Transverse colon (tissue), 4 donors: ENCODE measurements around the gene POLD4. TPM values are rescaled to one million over a fixed set of nuclear protein-coding genes. Genes with fewer than 3 reads are reported as not detected.
"Not testable (repeated sequence)": the region's sequence is repeated elsewhere in the genome, so short reads cannot be mapped to it uniquely, and the experiment has no call there.

Experiments used
- DNase-seq: peaks from one replicate; pipeline ENCODE4 v3.0.0-alpha.2; 2019
- H3K27ac ChIP-seq, 4 donors: fragments of 200-600 bp; sonication (generic); 2 replicates each; pipeline ENCODE4 v1.5.1; 2016 to 2018; ENCODE audit warnings: inconsistent platforms in 4 of 4
- H3K27me3 ChIP-seq: fragments of 200-600 bp; sonication (generic); 2 replicates; pipeline ENCODE4 v1.5.1; 2017; ENCODE audit warnings: inconsistent platforms
- H3K36me3 ChIP-seq, 4 donors: fragments of 200-600 bp; sonication (generic); 2 replicates each; pipeline ENCODE4 v1.5.1; 2017 to 2019; ENCODE audit warnings: inconsistent platforms in 4 of 4
- H3K4me1 ChIP-seq, 4 donors: fragments of 200-600 bp; sonication (generic); 2 replicates each; pipeline ENCODE4 v1.5.1; 2017 to 2020; ENCODE audit warnings: inconsistent platforms in 4 of 4
- H3K4me3 ChIP-seq, 4 donors: fragments of 200-600 bp; sonication (generic); 1 replicate in 1 of 4; 2 replicates in 3 of 4; pipeline versions ENCODE4 v1.5.1 to v1.6.1; 2017 to 2019; ENCODE audit warnings: inconsistent platforms in 4 of 4
- H3K9me3 ChIP-seq, 2 donors: fragments of 200-600 bp; sonication (generic); 2 replicates each; pipeline ENCODE4 v1.5.1; 2017 to 2019; ENCODE audit warnings: inconsistent platforms in 2 of 2
- EP300 ChIP-seq: sonication (generic); formaldehyde crosslinking; IDR thresholded peaks from one replicate; pipeline ENCODE4 v1.6.1; 2017; ENCODE audit warnings: antibody characterized with exemption, low read depth
- POLR2A ChIP-seq: fragments of 450-650 bp; IDR thresholded peaks from one replicate; pipeline ENCODE4 v1.6.1; 2016; ENCODE audit warnings: antibody characterized with exemption, mild to moderate bottlenecking, moderate library complexity
- POLR2AphosphoS5 ChIP-seq, 3 donors: sonication (generic); formaldehyde crosslinking; IDR thresholded peaks; one replicate each; pipeline ENCODE4 v1.6.1; 2016; ENCODE audit warnings: antibody characterized with exemption in 3 of 3
- WGBS, 2 donors: methylation state at CpG; one replicate each; pipeline ENCODE4 v1.1.5; 2018; ENCODE audit warnings: low coverage in 1 of 2; 5-methylcytosine and 5-hydroxymethylcytosine counted together
- in situ Hi-C, 4 donors: fragments of 200-750 bp; cut with MboI; loops; one replicate each; pipeline versions ENCODE4 v1.15.0 to v1.15.1; 2017; ENCODE audit warnings: low sequenced_read_pairs in 3 of 4, low pct_ligation_motif_present in 1 of 4, low pct_unique_long_range_greater_than_20kb in 1 of 4
- intact Hi-C: fragments of 100-400 bp; cut with DNase I; formaldehyde crosslinking; loops from one replicate; pipeline ENCODE4 v1.15.1; 2023; ENCODE audit warnings: low total_unique reads
- total RNA-seq, 4 donors: library from RNA; depleted of rRNA; stranded (reverse); fragments of >200 nt; gene quantifications; one replicate each; pipeline ENCODE4 v1.1.0, GENCODE V29; 2016
- TF ChIP-seq, protein P1 (sequence below), 5 experiments: fragments of 200-600 bp in 3 of 5; fragments of 450-650 bp in 2 of 5; sonication (generic) in 3 of 5; IDR thresholded peaks; 1 replicate in 2 of 5; 2 replicates in 3 of 5; pipeline ENCODE4 v1.5.1; 2016 to 2017; ENCODE audit warnings: antibody characterized with exemption in 5 of 5, inconsistent platforms in 3 of 5, mild to moderate bottlenecking in 2 of 5, moderate library complexity in 1 of 5

The POLD4 gene
- total RNA-seq, result 100 to 1,000 TPM; 261 to 372 (median 319) TPM

DNA sequence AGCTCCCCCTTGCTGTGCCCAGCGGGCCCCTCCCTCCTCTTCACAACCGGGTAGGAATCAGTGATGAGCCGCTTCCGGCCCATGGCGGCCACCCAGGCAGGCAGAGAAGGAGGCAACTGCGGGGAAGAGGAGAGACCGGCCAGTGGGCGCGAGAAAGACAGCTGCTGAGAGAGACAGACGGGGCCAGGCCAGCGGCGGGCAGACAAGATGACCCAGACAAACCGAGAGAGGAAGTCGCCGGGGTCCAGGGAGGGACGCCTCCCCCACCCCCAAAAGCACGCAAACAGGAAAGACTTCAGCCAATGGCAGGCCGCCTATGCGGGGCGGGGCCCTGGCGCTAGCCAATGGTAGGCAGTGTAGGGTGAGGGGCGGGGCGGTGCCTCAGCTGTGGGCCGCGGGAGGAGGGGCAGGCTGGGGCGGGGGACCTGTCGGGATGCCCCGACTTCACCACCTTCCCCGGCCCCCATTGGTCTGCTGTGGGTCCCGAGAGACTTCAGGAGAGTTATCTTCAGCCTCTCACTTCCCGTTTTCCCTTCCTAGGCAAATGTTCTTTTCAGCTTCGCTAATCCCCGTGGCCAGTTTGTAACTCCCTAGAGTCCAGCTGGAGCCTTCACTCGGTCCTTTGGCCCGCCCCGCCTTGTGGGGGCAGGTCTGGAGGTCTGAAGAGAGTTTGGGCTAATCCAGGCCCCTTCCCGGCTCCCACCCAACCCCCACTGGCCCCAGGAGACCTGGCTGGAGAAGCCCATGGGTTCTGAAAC, at the start of gene POLD4:
POLD4 (minus strand) TSS at position 230 of the 758 bp plus-strand sequence; CDS start at position 83, 147 bp downstream.
- intact Hi-C loops, result no loop called here
- no peaks in the 10 kb centered on the region for H3K27me3 ChIP-seq
- no peaks in the 10 kb centered on the region for H3K9me3 ChIP-seq
- in situ Hi-C loops, result no loop called here
- 2% methylated on average over 27 of the region's 37 CpGs; no CpG with 5 or more reads in 1 of the 2 donors for WGBS, 2 donors
- TF ChIP-seq EP300 (peak; percentile 48), POLR2AphosphoS5 (IDR thresholded peaks at IDR 0.05) (peak; percentile 87 to 97 (median 94)), POLR2A (peak; percentile 98)
- TF ChIP-seq, protein P1, sequence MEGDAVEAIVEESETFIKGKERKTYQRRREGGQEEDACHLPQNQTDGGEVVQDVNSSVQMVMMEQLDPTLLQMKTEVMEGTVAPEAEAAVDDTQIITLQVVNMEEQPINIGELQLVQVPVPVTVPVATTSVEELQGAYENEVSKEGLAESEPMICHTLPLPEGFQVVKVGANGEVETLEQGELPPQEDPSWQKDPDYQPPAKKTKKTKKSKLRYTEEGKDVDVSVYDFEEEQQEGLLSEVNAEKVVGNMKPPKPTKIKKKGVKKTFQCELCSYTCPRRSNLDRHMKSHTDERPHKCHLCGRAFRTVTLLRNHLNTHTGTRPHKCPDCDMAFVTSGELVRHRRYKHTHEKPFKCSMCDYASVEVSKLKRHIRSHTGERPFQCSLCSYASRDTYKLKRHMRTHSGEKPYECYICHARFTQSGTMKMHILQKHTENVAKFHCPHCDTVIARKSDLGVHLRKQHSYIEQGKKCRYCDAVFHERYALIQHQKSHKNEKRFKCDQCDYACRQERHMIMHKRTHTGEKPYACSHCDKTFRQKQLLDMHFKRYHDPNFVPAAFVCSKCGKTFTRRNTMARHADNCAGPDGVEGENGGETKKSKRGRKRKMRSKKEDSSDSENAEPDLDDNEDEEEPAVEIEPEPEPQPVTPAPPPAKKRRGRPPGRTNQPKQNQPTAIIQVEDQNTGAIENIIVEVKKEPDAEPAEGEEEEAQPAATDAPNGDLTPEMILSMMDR (IDR thresholded peaks at IDR 0.05), result no peak
- H3K27ac ChIP-seq, result peak within 1 kb of the TSS; percentile 96 to 100 (median 99)
- H3K4me1 ChIP-seq, result peaks cover 53 to 76% (median 62%) of the 10 kb centered on the region in 4 donors
- no peaks in the 10 kb centered on the region for H3K36me3 ChIP-seq
- peak within 1 kb of the TSS; percentile 50 to 79 (median 68) for H3K4me3 ChIP-seq
- peak; percentile 99 for DNase-seq

DNA sequence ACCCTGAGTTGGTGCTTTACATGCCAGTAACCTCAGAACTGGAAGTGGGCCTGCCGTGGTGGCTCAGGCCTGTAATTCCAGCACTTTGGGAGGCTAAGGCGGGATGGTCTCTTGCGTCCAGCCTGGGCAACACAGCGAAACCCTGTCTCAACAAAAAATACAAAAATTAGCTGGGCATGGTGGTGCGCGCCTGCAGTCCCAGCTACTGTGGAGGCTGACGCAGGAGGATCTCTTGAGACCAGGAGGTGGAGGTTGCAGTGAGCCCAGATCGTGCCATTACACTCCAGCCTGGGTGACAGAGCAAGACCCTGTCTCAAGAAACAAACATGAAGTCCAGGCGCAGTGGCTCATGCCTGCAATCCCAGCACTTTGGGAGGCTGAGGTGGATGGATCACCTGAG, 49.7 kb upstream of the POLD4 start:
- H3K9me3 ChIP-seq, H3K27me3 ChIP-seq, H3K4me3 ChIP-seq, in situ Hi-C loops, DNase-seq: not testable (repeated sequence)
- Histone ChIP-seq H3K4me1 (peaks cover 20 to 31% (median 26%) of the 10 kb centered on the region in 4 donors), H3K27ac (peak overlapping the region; percentile 74 to 98 (median 93)), H3K36me3 (peaks cover 0 to 15% (median 5%) of the 10 kb centered on the region in 4 donors)
- intact Hi-C loops, result loop anchor here (5.0 kb wide), 1 partner anchor 79 kb away; the partner anchor contains the start of gene AIP
- 87 to 91% methylated on average over 8 to 9 of the region's 9 CpGs for WGBS, 2 donors

DNA sequence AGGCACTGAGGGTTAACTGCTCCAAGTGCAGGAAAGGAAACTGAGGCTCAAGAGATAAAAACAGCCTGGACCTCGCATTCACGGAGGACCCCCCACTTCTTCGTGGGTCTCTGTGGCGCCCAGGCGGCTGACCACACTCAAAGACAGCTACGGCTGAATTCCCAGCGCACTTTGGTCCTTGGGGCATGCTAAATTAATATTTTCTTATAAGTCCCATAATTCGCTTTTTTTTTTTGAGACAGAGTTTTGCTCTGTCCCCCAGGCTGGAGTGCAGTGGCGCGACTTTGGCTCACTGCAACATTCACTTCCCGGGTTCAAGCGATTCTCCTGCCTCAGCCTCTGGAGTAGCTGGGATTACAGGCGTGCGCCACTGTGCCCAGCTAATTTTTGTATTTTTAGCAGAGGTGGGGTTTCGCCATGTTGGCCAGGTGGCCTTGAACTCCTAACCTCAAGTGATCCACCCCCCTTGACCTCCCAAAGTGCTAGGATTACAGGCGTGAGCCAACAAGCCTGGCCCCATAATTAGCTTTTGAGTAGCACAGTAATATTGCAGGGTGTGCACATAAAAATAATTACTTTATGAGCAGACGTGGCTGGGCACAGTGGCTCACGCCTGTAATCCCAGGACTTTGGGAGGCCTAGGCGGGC, 49.0 kb upstream of the POLD4 start:
- DNase-seq, in situ Hi-C loops, H3K27me3 ChIP-seq, H3K9me3 ChIP-seq: not testable (repeated sequence)
- 30 to 40% methylated on average over 12 to 19 of the region's 19 CpGs for WGBS, 2 donors
- H3K4me3 ChIP-seq, result peak overlapping the region in 3 of 4 donors; percentile 22 to 94 (median 89)
- intact Hi-C loops, result loop anchor here (5.0 kb wide), 1 partner anchor 80 kb away; the partner anchor contains the start of gene AIP
- H3K36me3 ChIP-seq, result peaks cover 0 to 22% (median 9%) of the 10 kb centered on the region in 4 donors
- H3K4me1 ChIP-seq, result peaks cover 20 to 36% (median 28%) of the 10 kb centered on the region in 4 donors
- peak overlapping the region; percentile 90 to 98 (median 93) for H3K27ac ChIP-seq

DNA sequence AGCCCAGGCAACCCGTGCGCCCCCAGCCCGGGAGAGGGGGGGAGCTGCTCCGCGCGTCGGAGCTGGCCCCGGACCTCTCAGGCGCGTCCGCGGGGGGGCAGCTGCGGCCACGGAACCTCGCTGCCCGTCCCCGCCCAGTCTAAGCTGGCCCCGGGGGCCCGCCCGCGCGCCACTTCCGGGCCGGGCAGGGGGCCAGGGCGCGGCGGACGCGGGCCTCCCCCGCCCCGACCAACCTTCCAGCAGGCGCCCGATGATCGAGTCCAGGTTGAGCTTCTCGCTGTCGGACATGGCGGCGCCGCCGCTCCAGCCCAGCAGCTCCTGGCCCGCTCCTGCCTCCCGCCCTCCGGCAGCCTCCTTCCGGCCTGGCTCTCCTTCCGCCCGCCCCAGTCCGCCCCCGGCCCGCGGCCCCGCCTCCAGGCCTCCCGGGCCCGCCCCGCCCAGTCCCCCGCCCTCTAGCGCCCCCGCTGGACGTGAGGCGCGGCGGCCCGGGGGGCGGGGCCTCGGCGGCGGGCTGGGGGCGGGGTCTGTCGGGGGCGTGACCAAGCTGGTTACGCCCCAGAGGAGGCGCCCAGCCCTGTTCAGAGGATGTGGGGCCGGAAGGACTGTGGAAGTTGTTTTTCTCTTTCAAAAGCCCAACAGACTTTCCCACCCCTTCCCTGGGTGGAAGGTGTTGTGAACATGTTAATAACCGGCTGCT, 48.3 kb upstream of the POLD4 start, which contains the start of gene PPP1CA:
PPP1CA (minus strand) TSS at position 364 of the 697 bp plus-strand sequence; CDS start at position 288, 76 bp downstream.
- WGBS, 2 donors, result 1% methylated on average over 22 of the region's 73 CpGs; no CpG with 5 or more reads in 1 of the 2 donors
- Histone ChIP-seq H3K36me3 (peaks cover 0 to 24% (median 9%) of the 10 kb centered on the region in 4 donors), H3K9me3 (no peaks in the 10 kb centered on the region), H3K4me1 (peaks cover 20 to 38% (median 30%) of the 10 kb centered on the region in 4 donors), H3K27me3 (no peaks in the 10 kb centered on the region), H3K4me3 (peak within 1 kb of the TSS; percentile 64 to 98 (median 92)), H3K27ac (peak within 1 kb of the TSS; percentile 90 to 98 (median 93))
- TF ChIP-seq, protein P1 (IDR thresholded peaks at IDR 0.05), result peak in 4 of 5 experiments; percentile 2 to 66 (median 42)
- TF ChIP-seq EP300 (no peak), POLR2AphosphoS5 (IDR thresholded peaks at IDR 0.05) (peak; percentile 83 to 92 (median 89)), POLR2A (peak; percentile 79)
- peak; percentile 93 for DNase-seq
- in situ Hi-C loops (no loop called here), intact Hi-C loops (loop anchor here (1.0 to 5.0 kb wide), 2 partner anchors 81 to 105 kb away; partner anchors contain the start of gene AIP)
